ENCODE results near the gene ATE1.
A peak's percentile ranks its signal among the peaks of the same experiment; 100 is the strongest.
"Not testable (repeated sequence)": the region's sequence is repeated elsewhere in the genome, so short reads cannot be mapped to it uniquely, and the experiment has no call there.

ATE1 gene

DNA sequence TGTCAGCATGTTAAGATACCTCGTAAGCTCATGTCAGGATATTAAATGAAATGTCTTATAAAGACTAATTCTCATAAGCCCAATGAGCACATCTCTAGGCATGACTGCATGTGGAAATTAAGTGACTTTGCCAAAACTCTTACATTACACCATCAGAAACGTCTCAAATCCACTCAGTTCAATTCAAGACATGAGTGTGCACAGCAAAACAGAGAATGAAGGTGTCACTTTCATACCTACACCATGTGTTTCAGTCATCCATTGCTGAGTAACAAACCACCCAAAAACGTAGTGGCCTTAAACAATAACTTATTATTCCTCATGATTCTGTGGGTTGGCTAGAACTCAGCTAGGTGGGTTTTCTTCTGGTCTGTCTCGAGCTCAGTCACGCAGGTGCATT lies 99.8 kb downstream of the ATE1 start:
- no peak overlapping the region for H2AFZ ChIP-seq (ENCODE audit: low read length)
- no peaks in the 10 kb centered on the region for H3K27me3 ChIP-seq (ENCODE audit: insufficient read depth, low read length)
- H3K4me2 ChIP-seq (ENCODE audit: low read length): no peak overlapping the region
- H3K36me3 ChIP-seq (ENCODE audit: insufficient read depth, low read length): peaks cover 16% of the 10 kb centered on the region
- H3K4me3 ChIP-seq (ENCODE audit: low read depth, low read length, poor library complexity, severe bottlenecking): no peak overlapping the region
- 0 out of 2 replicates have a peak, but pooled peaks cover 3% of the 10 kb centered on the region for H3F3A ChIP-seq (ENCODE audit: insufficient read depth, low read length)
- H3K4me1 ChIP-seq (ENCODE audit: insufficient read depth, low read length, severe bottlenecking): peaks cover 14% of the 10 kb centered on the region
- no peak overlapping the region for H3K9ac ChIP-seq (ENCODE audit: low read length)
- H4K20me1 ChIP-seq (ENCODE audit: insufficient read depth, low read length): no peaks in the 10 kb centered on the region
- no peaks in the 10 kb centered on the region for H3K9me3 ChIP-seq (ENCODE audit: low read length)
- H3K27ac ChIP-seq (ENCODE audit: low read depth, low read length, poor library complexity, severe bottlenecking): no peak overlapping the region
- TF ChIP-seq CTCF (IDR thresholded peaks at IDR 0.05; ENCODE audit: low read length) (no peak), EZH2 (IDR thresholded peaks at IDR 0.05; ENCODE audit: borderline replicate concordance, low read length) (no peak)
- H3K9me2 ChIP-seq (ENCODE audit: low read depth, low read length): no peaks in the 10 kb centered on the region
- no peaks in the 10 kb centered on the region for H3K79me2 ChIP-seq (ENCODE audit: insufficient read depth, low read length)

- not testable (repeated sequence) for H3K4me2 ChIP-seq (ENCODE audit: low read length); H3K79me2 ChIP-seq (ENCODE audit: insufficient read depth, low read length); H3K27ac ChIP-seq (ENCODE audit: low read depth, low read length, poor library complexity, severe bottlenecking); H3K27me3 ChIP-seq (ENCODE audit: insufficient read depth, low read length); H3K9me3 ChIP-seq (ENCODE audit: low read length); H2AFZ ChIP-seq (ENCODE audit: low read length); H3K9ac ChIP-seq (ENCODE audit: low read length); H4K20me1 ChIP-seq (ENCODE audit: insufficient read depth, low read length); H3F3A ChIP-seq (ENCODE audit: insufficient read depth, low read length); H3K9me2 ChIP-seq (ENCODE audit: low read depth, low read length); H3K4me3 ChIP-seq (ENCODE audit: low read depth, low read length, poor library complexity, severe bottlenecking)
- peaks cover 11% of the 10 kb centered on the region for H3K36me3 ChIP-seq (ENCODE audit: insufficient read depth, low read length)
- H3K4me1 ChIP-seq (ENCODE audit: insufficient read depth, low read length, severe bottlenecking): peaks cover 21% of the 10 kb centered on the region
Measured at GRCh38 chr10:121826773-121827172, 101.1 kb downstream of the ATE1 start.

DNA sequence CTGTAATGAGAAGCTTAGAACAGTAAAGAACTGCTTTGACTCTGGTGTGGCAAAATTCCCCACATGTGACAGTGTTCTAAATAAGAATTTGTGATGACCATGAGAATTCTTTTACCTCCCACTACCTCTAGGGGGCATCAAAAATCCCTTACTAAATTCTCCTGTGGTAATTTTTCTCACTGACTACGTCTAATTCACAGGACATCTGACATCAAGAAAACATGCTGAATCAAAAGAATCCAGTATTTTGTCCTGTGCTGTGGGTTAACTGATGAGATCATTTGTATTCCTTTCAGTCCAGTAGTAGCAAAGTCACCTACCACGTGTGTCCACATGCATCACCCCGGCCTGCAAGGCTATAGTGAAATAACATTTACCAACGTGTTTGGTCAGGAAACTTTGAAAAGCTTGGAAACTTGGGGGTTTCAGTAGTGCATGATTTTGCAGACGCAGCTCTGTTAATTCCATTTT lies 103.8 kb downstream of the ATE1 start:
- Histone ChIP-seq H3K4me3 (ENCODE audit: low read depth, low read length, poor library complexity, severe bottlenecking) (no peak overlapping the region), H4K20me1 (ENCODE audit: insufficient read depth, low read length) (no peaks in the 10 kb centered on the region), H3K27me3 (ENCODE audit: insufficient read depth, low read length) (no peaks in the 10 kb centered on the region), H3K4me1 (ENCODE audit: insufficient read depth, low read length, severe bottlenecking) (peaks cover 21% of the 10 kb centered on the region), H3K9me3 (ENCODE audit: low read length) (no peaks in the 10 kb centered on the region), H3K79me2 (ENCODE audit: insufficient read depth, low read length) (no peaks in the 10 kb centered on the region), H3K9me2 (ENCODE audit: low read depth, low read length) (no peaks in the 10 kb centered on the region), H2AFZ (ENCODE audit: low read length) (peak overlapping the region; percentile 89; the same call in 1 of the 2 replicates), H3F3A (ENCODE audit: insufficient read depth, low read length) (0 out of 2 replicates have a peak, but pooled peaks cover 3% of the 10 kb centered on the region), H3K4me2 (ENCODE audit: low read length) (peak overlapping the region; percentile 34; the same call in 1 of the 2 replicates), H3K36me3 (ENCODE audit: insufficient read depth, low read length) (peaks cover 4% of the 10 kb centered on the region), H3K9ac (ENCODE audit: low read length) (peak overlapping the region; percentile 41; the same call in 1 of the 2 replicates), H3K27ac (ENCODE audit: low read depth, low read length, poor library complexity, severe bottlenecking) (peak overlapping the region; percentile 0)
- peak; percentile 78 for TF ChIP-seq CTCF (IDR thresholded peaks at IDR 0.05; ENCODE audit: low read length)
- no peak for TF ChIP-seq EZH2 (IDR thresholded peaks at IDR 0.05; ENCODE audit: borderline replicate concordance, low read length)

- H3K36me3 ChIP-seq (ENCODE audit: insufficient read depth, low read length): no peaks in the 10 kb centered on the region
- H4K20me1 ChIP-seq (ENCODE audit: insufficient read depth, low read length): no peaks in the 10 kb centered on the region
- H3K4me1 ChIP-seq (ENCODE audit: insufficient read depth, low read length, severe bottlenecking): peaks cover 21% of the 10 kb centered on the region
- H3K9me3 ChIP-seq (ENCODE audit: low read length): no peaks in the 10 kb centered on the region
- no peak overlapping the region for H3K27ac ChIP-seq (ENCODE audit: low read depth, low read length, poor library complexity, severe bottlenecking)
- H3K4me2 ChIP-seq (ENCODE audit: low read length): no peak overlapping the region
- H3K4me3 ChIP-seq (ENCODE audit: low read depth, low read length, poor library complexity, severe bottlenecking): no peak overlapping the region
- H3K9ac ChIP-seq (ENCODE audit: low read length): no peak overlapping the region
- H3K79me2 ChIP-seq (ENCODE audit: insufficient read depth, low read length): no peaks in the 10 kb centered on the region
- TF ChIP-seq EZH2 (IDR thresholded peaks at IDR 0.05; ENCODE audit: borderline replicate concordance, low read length): no peak
- no peak for TF ChIP-seq CTCF (IDR thresholded peaks at IDR 0.05; ENCODE audit: low read length)
- H2AFZ ChIP-seq (ENCODE audit: low read length): no peak overlapping the region
- H3K9me2 ChIP-seq (ENCODE audit: low read depth, low read length): no peaks in the 10 kb centered on the region
- H3F3A ChIP-seq (ENCODE audit: insufficient read depth, low read length): 0 out of 2 replicates have a peak, but pooled peaks cover 3% of the 10 kb centered on the region
- H3K27me3 ChIP-seq (ENCODE audit: insufficient read depth, low read length): no peaks in the 10 kb centered on the region
Measured at GRCh38 chr10:121822724-121823123, 105.1 kb downstream of the ATE1 start.

Data from OCI-LY1 (cell line).